NCI-H187 (cell line): ENCODE results near the gene RBM27.
"Not testable (repeated sequence)": the region's sequence is repeated elsewhere in the genome, so short reads cannot be mapped to it uniquely, and the experiment has no call there.

Source experiments
- DNase-seq, 2 experiments: peaks; one replicate each; lab custom pipeline; 2025; lab: John Stamatoyannopoulos, UW

RBM27 gene

GRCh38 chr5:146205499-146206202, 2.2 kb downstream of the RBM27 start:
- DNase-seq, result no peak

GRCh38 chr5:146206257-146206656, 2.9 kb downstream of the RBM27 start:
- no peak for DNase-seq

- no peak for DNase-seq
Observed at GRCh38 chr5:146208916-146209522, 5.6 kb downstream of the RBM27 start.

GRCh38 chr5:146209714-146210113, 6.3 kb downstream of the RBM27 start:
- no peak for DNase-seq

- not testable (repeated sequence) for DNase-seq
Observed at GRCh38 chr5:146210810-146211209, 7.4 kb downstream of the RBM27 start.

- no peak for DNase-seq
Observed at GRCh38 chr5:146213210-146213826, 9.9 kb downstream of the RBM27 start.

- not testable (repeated sequence) for DNase-seq
Observed at GRCh38 chr5:146214881-146215280, 11.5 kb downstream of the RBM27 start.

GRCh38 chr5:146218168-146218567, 14.8 kb downstream of the RBM27 start:
- no peak for DNase-seq

- DNase-seq, result no peak
Observed at GRCh38 chr5:146219243-146219642, 15.8 kb downstream of the RBM27 start.

GRCh38 chr5:146221234-146221633, 17.8 kb downstream of the RBM27 start:
- DNase-seq, result no peak

GRCh38 chr5:146222005-146222404, 18.6 kb downstream of the RBM27 start:
- no peak for DNase-seq

GRCh38 chr5:146223179-146223578, 19.8 kb downstream of the RBM27 start:
- no peak for DNase-seq

GRCh38 chr5:146229222-146229621, 25.8 kb downstream of the RBM27 start:
- DNase-seq, result no peak

- DNase-seq, result no peak
Observed at GRCh38 chr5:146232223-146232622, 28.8 kb downstream of the RBM27 start.

- DNase-seq, result no peak
Observed at GRCh38 chr5:146233441-146233840, 30.0 kb downstream of the RBM27 start.

- DNase-seq, result no peak
Observed at GRCh38 chr5:146238973-146239372, 35.6 kb downstream of the RBM27 start.

GRCh38 chr5:146240951-146241350, 37.5 kb downstream of the RBM27 start:
- DNase-seq, result no peak

GRCh38 chr5:146243247-146243646, 39.8 kb downstream of the RBM27 start:
- DNase-seq, result no peak

- DNase-seq, result no peak
Observed at GRCh38 chr5:146248561-146248960, 45.2 kb downstream of the RBM27 start.

- DNase-seq, result no peak
Observed at GRCh38 chr5:146249801-146250200, 46.4 kb downstream of the RBM27 start.
